GM21737 (cell line): ENCODE results near the gene PCAT6.

Source experiments
- ATAC-seq: cut with Tn5 transposase; IDR thresholded peaks from one replicate; pipeline ENCODE4 v1.9.1; 2021; ENCODE audit warnings: mild to moderate bottlenecking, moderate library complexity; ENCODE audit not compliant: unreplicated experiment

Gene PCAT6

DNA sequence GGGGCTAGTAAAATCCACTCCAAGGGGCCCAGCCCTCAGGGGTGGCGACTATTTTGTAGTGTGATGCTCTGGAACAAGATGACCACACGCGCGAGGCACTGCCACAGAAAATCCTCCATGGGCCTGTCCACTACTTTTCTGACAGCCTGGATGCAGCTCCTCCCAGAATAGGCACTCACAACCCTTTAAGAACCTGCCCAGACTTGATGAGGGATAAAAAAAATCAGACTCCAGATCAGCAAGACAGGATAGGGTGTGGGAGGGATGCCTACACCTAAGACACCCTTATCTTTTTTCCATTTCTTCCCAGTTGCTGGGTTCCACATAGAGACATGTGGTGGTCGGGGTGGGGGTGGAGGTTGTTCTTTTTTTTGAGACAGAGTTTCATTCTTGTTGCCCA is 33.5 kb downstream of the PCAT6 start:
- no peak for ATAC-seq

DNA sequence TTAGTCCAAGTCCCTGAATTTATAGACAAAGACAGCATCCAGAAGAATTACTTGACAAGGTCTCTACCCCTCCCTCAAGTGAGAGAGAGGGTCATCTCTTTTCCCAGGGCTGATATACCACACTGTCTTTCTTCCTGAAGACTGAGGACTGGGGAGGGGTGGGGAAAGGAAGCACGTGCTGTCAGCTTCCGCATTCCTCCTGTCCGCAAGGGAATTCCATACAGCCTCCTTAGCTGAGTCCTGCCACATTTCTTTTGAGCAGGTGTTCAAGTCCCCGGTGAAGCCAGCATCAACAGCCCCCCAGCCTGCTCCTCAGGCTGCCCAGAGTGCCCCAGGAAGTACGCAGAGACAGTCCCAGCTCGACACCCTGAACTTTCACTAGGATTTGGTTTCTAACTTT is 34.2 kb downstream of the PCAT6 start:
- ATAC-seq: no peak

DNA sequence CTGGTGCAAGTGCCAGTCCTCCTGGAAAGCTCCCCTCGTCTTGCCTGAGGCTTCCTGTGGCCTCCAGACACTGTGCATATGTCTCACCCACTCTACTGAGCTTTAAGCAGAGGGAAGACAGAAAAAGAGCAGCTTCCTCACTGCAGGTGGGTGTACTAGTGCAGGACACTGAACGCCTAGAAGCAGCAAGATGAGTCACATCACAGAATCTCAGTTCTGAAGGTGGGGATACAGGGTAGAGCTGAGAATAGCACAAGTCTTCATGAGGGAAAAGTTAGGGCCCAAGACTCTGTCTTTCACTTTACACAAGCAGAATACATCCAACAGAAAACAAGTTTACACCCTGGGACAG is 37.4 kb downstream of the PCAT6 start:
- no peak for ATAC-seq

DNA sequence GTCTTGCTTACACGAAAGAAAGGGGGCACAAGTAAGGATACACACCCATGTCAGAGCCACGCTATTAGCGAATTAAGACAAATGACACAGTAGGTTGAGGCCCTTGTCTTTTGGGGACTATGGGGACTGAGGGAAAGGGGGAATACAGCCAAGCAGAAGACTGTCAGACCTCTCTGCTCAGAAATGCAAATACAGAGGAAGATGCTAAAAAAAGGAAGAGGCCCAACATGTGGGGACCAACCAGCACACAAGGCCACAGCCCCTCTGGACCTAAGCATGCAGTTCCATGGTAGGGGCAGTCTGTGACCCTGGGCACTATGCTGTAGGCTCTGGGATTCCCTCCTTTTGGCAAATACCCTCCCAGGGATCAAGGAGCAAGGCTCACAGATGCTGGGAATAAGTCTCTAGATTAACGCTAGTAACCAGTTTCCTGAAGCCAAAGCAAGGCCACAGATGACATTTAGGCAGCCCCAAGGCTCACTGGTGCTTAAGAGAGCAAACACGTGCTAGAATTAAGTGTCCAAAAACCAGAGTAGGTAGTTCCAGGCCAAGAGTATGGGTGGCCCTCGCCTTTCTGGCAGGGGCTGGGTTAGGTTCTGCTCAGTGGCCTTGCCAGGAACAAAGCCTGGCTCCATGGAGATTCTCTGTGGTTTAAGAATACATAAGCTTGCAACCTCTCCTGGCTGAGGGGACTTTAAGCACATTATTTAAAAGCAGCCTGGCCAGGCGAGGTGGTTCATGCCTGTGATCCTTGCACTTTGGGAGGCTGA is 40.0 kb downstream of the PCAT6 start:
- ATAC-seq: no peak

DNA sequence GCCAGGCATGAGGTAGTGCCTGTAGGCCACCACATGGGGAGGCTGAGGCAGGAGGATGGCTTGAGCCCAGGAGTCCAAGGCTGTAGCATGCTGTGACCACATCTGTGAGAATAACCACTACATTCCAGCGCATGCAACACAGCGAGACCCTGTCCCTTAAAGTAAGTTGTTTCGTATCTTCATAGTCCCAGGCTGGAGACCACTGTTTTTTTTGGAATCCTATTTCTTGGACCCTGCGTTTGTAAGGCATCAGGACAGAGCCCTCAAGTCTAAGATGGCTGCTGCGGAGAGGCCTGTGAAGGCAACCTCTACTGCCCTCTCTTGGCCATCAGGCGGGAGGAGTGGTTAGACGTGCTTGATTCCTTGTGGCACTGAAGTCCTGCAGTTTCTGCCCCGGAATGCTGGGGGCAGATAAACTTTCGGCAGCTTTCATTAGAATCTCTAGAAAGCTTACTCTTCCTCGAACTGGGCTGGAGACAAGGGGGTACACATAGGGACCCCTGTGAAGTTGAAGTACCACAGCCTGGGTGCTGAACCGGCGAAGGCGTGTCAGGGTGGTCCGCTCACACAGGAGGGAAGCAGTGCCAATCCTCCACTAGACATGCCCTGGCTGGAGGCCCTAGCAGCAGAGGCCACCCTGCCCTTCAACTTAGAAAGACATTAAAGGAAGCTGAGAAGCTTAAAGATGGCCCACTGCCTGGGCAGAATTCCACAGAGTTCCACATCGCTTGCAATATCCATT is 41.6 kb downstream of the PCAT6 start:
- no peak for ATAC-seq

DNA sequence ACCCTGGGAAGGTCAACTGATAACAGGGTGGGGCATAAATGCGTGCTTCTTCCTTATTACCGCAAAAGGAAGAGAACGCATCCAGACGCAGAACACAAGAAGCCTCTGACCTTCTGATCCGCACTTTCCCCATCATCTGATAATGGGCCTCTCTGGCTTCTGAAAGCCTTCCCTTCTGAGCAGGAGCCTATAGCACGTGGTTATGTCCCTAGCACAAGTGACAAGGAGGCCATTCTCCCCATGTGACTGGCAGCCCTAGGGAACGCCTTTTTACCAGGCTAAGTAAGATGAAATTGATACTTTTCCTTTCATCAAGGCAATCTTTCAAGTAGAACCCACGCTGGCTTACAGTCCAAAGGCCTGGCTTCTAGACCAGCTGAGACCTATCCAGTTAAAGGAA is 44.0 kb downstream of the PCAT6 start:
- ATAC-seq: no peak

DNA sequence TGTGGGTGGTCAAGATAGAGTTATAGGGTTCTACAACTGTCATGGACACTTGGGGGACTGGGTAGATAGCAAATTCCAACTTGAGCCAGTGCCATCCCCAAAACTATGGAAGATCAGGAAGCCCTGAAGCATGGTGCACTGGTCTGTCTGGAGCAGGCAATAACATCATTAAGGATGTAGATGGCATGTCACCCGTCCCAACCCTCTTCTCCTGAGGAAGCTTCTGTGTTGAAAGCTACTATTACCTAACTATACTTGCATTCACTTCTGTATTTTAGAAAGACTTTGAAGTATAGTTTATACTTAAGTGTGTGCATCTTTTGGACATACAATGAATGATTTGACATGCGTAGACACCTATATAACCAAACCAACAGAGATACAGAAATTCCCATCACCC is 45.3 kb downstream of the PCAT6 start:
- no peak for ATAC-seq

DNA sequence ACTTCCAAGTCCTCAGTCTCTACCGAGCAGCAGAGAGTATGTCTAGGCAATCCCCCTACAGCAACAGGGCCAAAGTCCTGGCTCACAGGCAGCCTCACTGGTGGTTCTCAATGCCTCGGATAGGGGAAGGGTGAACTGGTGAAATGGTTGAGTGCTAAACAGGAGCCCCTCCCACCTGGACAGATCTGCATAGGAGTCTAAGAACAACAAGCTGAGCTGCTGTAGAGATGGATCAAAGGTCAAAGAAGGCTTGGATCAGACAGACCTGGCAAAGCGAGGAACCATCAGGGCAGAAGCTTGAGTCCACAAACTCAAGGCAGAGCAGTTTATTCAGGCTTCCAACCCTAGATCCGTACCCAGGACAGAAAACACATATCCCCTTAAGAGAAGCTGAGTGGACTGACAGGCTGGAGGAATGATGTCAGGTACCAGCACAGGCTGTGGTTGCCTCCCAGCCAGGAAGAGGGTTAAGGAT is 46.4 kb downstream of the PCAT6 start:
- no peak for ATAC-seq

DNA sequence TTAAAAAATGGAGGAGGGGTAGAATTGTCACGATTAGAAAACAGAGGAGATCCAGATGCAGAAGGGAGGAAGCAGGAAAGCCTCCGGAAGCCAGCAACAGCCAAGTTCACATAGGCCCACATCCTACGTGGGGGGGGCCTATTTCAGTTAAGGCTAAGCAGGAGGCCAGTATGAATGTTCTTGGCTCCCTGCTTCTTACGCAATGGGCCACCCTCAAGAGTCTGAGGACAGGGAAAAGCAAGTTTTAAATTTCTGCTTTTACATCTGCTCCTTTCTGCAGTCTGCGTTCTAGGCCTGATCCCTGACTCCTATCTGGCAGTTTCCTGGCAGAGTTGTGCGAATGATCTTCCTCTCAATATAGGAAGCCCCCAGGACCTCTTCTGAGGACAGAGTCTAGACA is 47.6 kb downstream of the PCAT6 start:
- ATAC-seq: no peak

DNA sequence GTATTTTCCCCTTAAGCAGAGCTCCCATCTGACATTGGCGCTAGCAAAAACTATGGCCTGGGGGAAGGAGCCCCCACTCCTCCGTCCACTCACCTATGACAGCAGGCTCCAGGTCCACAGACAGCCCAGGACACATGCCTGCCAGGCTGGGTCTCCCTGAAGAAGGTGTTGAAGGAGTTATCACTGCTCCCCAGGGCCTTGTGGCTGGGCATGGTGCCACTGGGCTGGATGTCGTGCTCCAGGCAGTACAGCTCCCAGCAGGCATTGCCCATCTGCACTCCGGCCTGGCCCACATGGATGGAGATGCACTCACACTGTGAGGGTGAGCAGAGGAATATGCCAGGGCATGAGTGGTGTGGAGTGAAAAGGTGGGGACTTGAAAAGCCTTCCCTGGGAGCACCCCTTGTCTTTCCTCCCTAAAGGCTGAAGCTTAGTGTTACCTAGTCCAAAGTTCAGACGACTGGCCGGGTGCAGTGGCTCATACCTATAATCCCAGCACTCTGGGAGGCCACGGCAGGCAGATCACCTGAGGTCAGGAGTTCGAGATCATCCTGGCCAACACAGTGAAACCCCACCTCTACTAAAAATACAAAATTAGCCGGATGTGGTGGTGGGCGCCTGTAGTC is 48.1 kb downstream of the PCAT6 start:
- ATAC-seq: no peak

DNA sequence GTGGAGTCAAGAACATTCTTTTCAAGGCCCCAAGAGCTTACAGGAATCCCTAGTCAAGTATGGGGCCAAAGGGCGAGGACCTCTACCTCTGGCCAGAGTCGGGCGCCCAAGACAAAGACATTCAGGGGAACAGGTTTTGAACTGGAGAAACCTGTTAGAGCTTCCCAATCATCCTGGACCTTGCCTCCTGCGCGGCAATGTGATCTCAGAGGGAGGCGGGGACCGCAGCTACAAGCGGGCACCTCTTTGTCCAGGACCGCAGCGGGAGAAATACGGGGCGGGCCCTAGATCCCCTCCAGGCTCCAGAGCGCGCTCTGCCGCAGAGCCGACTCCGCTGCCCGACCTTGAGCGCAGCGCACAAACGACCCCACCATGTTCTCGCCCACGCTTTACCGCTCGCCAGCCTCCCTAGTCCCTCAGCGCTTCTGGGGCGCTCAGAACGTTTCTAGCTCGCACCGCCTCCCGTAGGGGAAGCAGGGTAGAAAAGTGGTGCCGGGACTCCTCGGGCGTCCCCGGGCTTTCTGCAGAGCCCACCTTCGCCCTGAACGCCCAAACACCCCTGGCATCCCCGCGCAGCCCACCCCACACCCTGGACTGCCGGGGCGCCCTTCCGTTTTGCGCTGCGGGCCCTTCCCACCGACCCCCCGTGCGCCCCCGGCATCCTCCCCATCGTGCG is 50.1 kb downstream of the PCAT6 start:
- ATAC-seq: no peak
